MM.1S (cell line): Measurements from ENCODE around the gene PISD.

Experiments used
- CTCF ChIP-seq: fragments of 300-600 bp; sonication (generic); IDR thresholded peaks from 2 replicates; pipeline ENCODE4 v1.5.1; 2016; ENCODE audit warnings: antibody characterized with exemption, low read length, mixed read lengths
- EZH2 ChIP-seq: fragments of 300-600 bp; sonication (generic); optimal IDR thresholded peaks from 2 replicates; pipeline ENCODE3; 2017; ENCODE audit warnings: low read depth, mild to moderate bottlenecking, antibody characterized with exemption, low read length, mixed read lengths

GRCh38 chr22:31604137-31604705, 57.8 kb downstream of the PISD start:
- TF ChIP-seq EZH2 (no peak), CTCF (no peak)
